GM12864 (cell line): ENCODE measurements around the gene KMT5C.

ENCODE experiments used
- DNase-seq: peaks from one replicate; pipeline ENCODE4 v3.0.0-alpha.2; 2011; ENCODE audit warnings: low read depth
- H3K4me3 ChIP-seq: 2 replicates; pipeline ENCODE4 v1.5.1; 2011; ENCODE audit warnings: mild to moderate bottlenecking, low read depth, low read length, control low read depth
- TF ChIP-seq, protein P1 (sequence below): IDR thresholded peaks from 2 replicates; pipeline ENCODE4 v1.5.1; 2011; ENCODE audit warnings: low read depth, mild to moderate bottlenecking, moderate library complexity, low read length, control low read depth, inconsistent platforms; ENCODE audit errors: missing control alignments

Gene KMT5C

DNA sequence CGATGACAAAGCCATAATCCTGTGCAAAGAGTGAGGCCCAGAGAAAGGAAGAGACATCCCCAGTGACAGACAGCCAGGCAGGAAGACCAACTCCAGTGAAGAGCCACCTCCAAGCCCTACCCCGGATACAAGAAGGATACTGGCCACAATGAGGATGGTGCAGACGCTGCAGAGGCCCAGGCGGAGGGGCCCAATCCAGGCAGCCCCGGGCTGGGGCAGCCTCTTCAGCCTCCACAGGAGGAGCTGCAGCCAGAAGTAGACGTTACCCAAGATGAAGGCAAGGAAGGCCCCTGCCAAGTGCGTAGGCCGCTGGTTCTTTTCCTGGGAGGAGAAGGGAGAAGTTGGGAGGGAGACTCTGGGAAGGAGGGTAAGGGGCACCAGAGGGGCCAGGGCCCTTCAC, 23.0 kb upstream of the KMT5C start:
- DNase-seq, result no peak
- no peak overlapping the region for H3K4me3 ChIP-seq
- TF ChIP-seq, protein P1, sequence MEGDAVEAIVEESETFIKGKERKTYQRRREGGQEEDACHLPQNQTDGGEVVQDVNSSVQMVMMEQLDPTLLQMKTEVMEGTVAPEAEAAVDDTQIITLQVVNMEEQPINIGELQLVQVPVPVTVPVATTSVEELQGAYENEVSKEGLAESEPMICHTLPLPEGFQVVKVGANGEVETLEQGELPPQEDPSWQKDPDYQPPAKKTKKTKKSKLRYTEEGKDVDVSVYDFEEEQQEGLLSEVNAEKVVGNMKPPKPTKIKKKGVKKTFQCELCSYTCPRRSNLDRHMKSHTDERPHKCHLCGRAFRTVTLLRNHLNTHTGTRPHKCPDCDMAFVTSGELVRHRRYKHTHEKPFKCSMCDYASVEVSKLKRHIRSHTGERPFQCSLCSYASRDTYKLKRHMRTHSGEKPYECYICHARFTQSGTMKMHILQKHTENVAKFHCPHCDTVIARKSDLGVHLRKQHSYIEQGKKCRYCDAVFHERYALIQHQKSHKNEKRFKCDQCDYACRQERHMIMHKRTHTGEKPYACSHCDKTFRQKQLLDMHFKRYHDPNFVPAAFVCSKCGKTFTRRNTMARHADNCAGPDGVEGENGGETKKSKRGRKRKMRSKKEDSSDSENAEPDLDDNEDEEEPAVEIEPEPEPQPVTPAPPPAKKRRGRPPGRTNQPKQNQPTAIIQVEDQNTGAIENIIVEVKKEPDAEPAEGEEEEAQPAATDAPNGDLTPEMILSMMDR, result no peak

DNA sequence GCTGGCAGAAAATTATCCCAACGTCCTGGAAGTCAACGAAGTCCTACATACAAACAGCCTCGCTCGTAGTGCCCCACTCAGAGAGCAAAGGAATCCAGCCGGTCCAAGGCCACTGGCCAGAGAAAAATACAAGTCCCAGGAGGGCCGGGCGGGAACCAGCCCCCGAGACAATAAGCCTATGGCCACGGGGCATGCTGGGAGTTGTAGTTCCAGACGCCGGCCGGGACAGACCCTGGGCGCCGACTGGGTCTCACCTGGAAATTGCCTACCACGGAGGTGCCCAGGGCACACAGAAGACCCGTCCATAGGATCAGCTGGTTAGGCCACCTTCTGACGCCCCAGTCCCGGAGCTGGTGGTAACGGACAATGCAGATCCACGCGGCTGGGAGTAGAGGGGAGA, 19.9 kb upstream of the KMT5C start:
- DNase-seq, result no peak
- H3K4me3 ChIP-seq, result no peak overlapping the region
- TF ChIP-seq, protein P1, result no peak

DNA sequence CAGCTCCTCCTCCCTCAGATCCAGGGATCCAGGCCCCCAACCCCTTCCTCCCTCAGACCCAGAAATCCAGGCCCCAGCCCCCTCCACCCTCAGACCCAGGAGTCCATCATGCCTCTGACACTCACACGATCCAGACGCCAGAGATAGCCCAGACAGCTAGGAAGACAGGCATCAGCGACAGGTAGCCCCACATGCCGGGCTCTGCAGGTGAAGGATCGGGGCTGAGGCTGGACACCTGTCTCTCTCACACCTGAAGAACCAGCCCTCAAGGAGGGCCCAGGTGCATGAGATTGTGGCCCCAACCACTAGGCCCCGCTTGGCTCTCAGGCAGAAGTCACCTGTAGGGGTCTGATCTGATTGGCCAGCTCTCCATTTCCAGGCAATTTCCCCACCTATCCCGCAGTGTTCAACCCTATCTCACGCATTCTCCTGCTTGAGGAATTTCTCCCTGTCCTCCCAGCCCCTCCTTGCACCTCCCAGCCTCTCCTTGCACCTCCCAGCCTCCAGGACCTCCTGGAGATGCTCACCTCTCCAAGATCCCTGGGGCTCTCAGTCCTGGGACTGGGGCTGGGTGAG, 18.7 kb upstream of the KMT5C start:
- H3K4me3 ChIP-seq, result no peak overlapping the region
- TF ChIP-seq, protein P1, result no peak
- no peak for DNase-seq

DNA sequence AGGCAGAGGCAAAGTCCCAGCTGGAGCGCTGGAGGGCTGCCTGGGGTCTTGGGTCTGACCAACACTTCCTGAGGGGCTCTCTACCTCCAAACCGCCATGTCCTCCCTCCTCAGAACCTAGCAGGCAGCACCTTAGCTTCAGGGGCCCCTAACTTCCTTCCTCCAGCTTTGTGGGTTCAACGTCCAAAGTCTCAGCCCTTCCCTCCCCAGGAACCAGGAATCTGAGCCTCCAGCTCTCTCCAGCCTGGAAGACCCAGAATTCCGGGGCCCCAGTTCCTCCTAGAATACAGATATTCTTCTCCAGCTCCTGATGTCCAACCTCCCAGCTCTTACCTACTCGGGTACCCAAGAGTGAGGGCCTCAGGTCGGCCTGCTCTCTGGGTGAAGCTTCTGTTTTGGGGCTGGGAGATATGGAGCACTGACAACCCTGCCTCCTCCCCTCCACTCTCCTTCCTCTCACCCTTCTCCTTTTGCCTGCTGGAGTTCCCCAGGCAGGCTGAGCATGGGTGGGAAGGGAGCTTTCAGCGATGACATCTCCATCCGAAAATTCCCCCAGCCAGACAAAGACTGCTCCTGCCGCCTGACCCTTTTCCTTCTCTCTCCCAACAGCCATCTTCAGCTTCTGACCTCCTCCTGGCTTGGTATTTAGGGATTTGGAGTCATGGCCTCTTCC, 18.1 kb upstream of the KMT5C start:
- no peak overlapping the region for H3K4me3 ChIP-seq
- TF ChIP-seq, protein P1, result no peak
- DNase-seq, result no peak

DNA sequence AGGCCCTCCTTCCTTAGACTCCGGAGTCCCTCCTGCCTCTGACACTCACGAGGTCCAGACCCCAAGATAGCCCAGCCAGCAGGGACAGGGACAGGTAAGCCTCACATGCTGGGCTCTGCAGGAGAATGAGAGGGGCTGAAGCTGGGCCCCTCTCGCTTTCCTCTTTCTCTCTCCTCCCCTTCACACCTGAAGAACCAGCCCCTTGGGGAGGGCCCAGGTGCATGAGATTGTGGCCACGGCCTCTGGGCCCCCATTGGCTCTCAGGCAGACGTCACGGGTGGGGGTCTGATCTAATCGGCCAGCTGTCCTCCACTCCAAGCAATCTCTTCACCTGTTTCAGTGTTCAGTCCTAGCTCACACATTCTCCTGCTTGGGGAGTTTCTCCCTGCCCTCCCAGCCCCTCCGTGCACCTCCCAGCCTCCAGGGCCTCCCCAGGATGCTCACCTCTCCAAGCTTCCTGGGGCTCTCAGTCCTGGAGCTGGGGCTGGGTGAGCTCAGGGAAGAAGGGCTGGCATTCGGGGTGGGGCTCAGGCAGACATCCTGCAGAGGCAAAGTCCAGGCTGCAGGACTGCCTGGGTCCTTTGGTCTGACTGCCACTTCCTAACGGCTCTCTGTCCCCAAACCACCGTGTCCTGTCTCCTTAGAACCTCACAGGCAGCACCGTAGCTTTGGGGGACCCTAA, 17.3 kb upstream of the KMT5C start:
- DNase-seq, result no peak
- TF ChIP-seq, protein P1, result no peak
- H3K4me3 ChIP-seq, result no peak overlapping the region

DNA sequence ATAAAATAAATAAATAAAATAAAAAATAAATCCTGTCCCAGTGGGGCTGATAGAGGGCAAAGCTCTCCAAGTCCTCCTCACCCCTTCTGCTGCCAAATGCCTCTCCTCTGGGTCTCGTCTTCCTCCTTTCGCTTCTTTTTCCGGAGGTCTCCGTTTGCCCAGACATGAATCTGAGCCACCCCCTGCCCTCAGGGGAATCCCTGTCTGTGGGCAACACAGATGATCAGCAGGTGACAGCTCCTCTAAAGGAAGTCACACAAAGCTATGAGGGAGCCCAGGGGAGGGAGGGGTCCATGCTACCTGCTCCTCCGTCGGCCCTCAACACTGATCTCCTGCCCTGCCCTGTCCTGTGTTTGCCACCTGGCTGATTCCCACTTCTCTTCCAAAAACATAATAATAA, 15.0 kb upstream of the KMT5C start:
- TF ChIP-seq, protein P1, result no peak
- no peak overlapping the region; the same call in 1 of the 2 replicates for H3K4me3 ChIP-seq
- DNase-seq, result no peak
